Measurements from ENCODE around the gene LFNG. TPM values are rescaled to one million over a fixed set of nuclear protein-coding genes. Genes with fewer than 3 reads are reported as not detected.

The LFNG gene
- total and polyA plus RNA-seq, 9 donors: 0.86 to 8.2 (median 3.3) TPM

GRCh38 chr7:2499719-2500430 is 19.7 kb upstream of the LFNG start:
- Histone ChIP-seq H3K4me1 (ENCODE audit: insufficient read depth) (no peaks in the 10 kb centered on the region), H3K27ac (no peak overlapping the region), H3K27me3 (no peaks in the 10 kb centered on the region), H3K9me3 (no peaks in the 10 kb centered on the region), H3K4me3 (no peak overlapping the region), H3K36me3 (no peaks in the 10 kb centered on the region)
- no peak for DNase-seq
- TF ChIP-seq CTCF (IDR thresholded peaks at IDR 0.05): no peak
- TF ChIP-seq EP300 (IDR thresholded peaks at IDR 0.05): no peak
- no peak for TF ChIP-seq POLR2A (IDR thresholded peaks at IDR 0.05)
- intact Hi-C loops (cut with DNase I): no loop called here
- 89 to 94% (median 91%) methylated on average over 24 to 27 of the region's 27 CpGs for WGBS, 3 donors

- Histone ChIP-seq H3K27ac (no peak overlapping the region), H3K9me3 (no peaks in the 10 kb centered on the region), H3K36me3 (no peaks in the 10 kb centered on the region), H3K4me1 (ENCODE audit: insufficient read depth) (no peaks in the 10 kb centered on the region), H3K4me3 (no peak overlapping the region), H3K27me3 (no peaks in the 10 kb centered on the region)
- 92 to 97% (median 92%) methylated on average over 12 of the region's 12 CpGs for WGBS, 3 donors
- no peak for DNase-seq
- intact Hi-C loops (cut with DNase I): no loop called here
- TF ChIP-seq POLR2A (IDR thresholded peaks at IDR 0.05) (no peak), CTCF (IDR thresholded peaks at IDR 0.05) (no peak), EP300 (IDR thresholded peaks at IDR 0.05) (no peak)
Measured at GRCh38 chr7:2500701-2501100, 18.9 kb upstream of the LFNG start.

GRCh38 chr7:2501947-2502646 is 17.5 kb upstream of the LFNG start:
- 77 to 90% (median 80%) methylated on average over 8 to 9 of the region's 9 CpGs for WGBS, 3 donors
- Histone ChIP-seq H3K9me3 (no peaks in the 10 kb centered on the region), H3K36me3 (no peaks in the 10 kb centered on the region), H3K27ac (no peak overlapping the region), H3K4me3 (no peak overlapping the region), H3K27me3 (no peaks in the 10 kb centered on the region), H3K4me1 (ENCODE audit: insufficient read depth) (no peaks in the 10 kb centered on the region)
- intact Hi-C loops (cut with DNase I): no loop called here
- DNase-seq: no peak
- TF ChIP-seq EP300 (IDR thresholded peaks at IDR 0.05) (no peak), POLR2A (IDR thresholded peaks at IDR 0.05) (no peak), CTCF (IDR thresholded peaks at IDR 0.05) (no peak)

GRCh38 chr7:2502647-2502966 is 17.0 kb upstream of the LFNG start:
- Histone ChIP-seq H3K4me1 (ENCODE audit: insufficient read depth) (no peaks in the 10 kb centered on the region), H3K4me3 (no peak overlapping the region), H3K36me3 (no peaks in the 10 kb centered on the region), H3K27ac (no peak overlapping the region), H3K27me3 (no peaks in the 10 kb centered on the region), H3K9me3 (no peaks in the 10 kb centered on the region)
- intact Hi-C loops (cut with DNase I): no loop called here
- no peak for TF ChIP-seq CTCF (IDR thresholded peaks at IDR 0.05)
- no peak for TF ChIP-seq POLR2A (IDR thresholded peaks at IDR 0.05)
- TF ChIP-seq EP300 (IDR thresholded peaks at IDR 0.05): no peak
- WGBS, 3 donors: 31 to 43% (median 34%) methylated on average over 13 of the region's 13 CpGs
- DNase-seq: no peak
